GM23248 (cell line): ENCODE results near the gene PLAC8L1.

Experiments used
- EZH2 ChIP-seq: fragments of 200-600 bp; sonication (generic); IDR thresholded peaks from 2 replicates; pipeline ENCODE4 v1.6.1; 2018; ENCODE audit warnings: antibody characterized with exemption, mild to moderate bottlenecking; ENCODE audit not compliant: insufficient read depth, poor library complexity, severe bottlenecking
- EZH2phosphoT487 ChIP-seq: fragments of 200-600 bp; sonication (generic); IDR thresholded peaks from 2 replicates; pipeline ENCODE4 v1.6.1; 2018; ENCODE audit warnings: antibody characterized with exemption, moderate library complexity, mild to moderate bottlenecking, low read depth; ENCODE audit not compliant: insufficient read depth

DNA sequence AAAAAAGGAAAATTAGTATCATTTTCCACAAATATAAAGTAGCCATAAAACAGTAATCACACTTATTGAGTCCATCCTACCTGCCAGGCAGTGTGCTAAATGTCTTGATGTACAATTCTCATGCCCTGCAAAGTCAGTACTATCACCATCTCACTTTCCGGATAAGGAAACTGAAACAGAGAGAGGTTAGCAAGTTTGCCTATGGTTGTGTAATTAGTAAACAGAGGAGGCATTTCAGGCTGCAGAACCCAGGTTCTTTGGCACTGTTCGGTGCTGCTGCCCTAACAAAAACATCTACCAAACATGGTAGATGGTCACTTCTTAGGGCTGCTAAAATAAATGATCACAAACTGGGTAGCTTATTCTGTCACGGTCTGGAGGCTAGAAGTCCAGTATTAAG is 22.6 kb downstream of the PLAC8L1 start:
- TF ChIP-seq EZH2 (no peak), EZH2phosphoT487 (no peak)
